Activated CD8-positive, alpha-beta memory T cell treated with anti-CD3 and anti-CD28 coated beads for 36 hours (primary cell): ENCODE measurements around the gene CGB1. TPM values are rescaled to one million over a fixed set of nuclear protein-coding genes. Genes with fewer than 3 reads are reported as not detected.

Source experiments
- CTCF ChIA-PET: fragments of 350-600 bp; sonication (Branson Sonifier 250); formaldehyde crosslinking; loops from one replicate; lab custom pipeline; 2021; ENCODE audit warnings: antibody characterized with exemption; lab: Charles Lee
- POLR2A ChIA-PET: fragments of 350-600 bp; sonication (Branson Sonifier 250); formaldehyde crosslinking; loops from one replicate; lab custom pipeline; 2021; ENCODE audit warnings: antibody characterized with exemption; lab: Charles Lee
- total RNA-seq, 2 experiments: library from RNA; stranded (reverse); gene quantifications; one replicate each; pipeline ENCODE4 v1.2.3, GENCODE V29; 2021

CGB1 gene
- total RNA-seq, 2 experiments from 2014 or later = not detected

DNA sequence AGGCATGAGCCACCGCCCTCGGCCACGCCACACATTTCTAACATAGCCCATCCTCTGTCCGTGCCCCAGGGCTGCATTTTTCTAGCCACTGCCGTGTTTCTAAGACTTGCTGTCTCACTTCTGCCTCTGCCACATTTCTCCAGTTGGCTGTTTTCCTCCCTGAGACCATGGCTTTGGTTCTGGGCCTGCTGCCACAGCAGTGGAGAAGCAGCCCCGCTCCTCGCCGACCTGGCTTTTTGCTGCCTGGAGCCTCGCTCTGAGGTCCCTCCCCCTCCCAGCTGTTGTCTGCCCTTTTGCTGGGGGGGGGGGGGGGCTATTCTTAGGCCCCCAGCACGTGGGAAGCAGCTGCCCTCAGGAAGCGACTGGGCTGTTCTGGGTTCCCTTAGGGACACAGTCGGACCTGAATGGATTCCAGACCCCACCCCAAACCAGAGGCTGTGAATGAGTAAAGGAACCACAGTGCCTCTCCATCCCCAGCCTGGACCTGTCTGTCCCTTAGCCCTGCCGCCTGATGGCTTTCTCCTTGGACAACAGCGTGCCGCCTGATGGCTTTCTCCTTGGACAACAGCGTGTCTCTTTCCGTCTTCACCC is 46.9 kb downstream of the CGB1 start:
- ChIA-PET POLR2A (no interaction called here), CTCF (interaction anchor here (1.6 kb wide), 1 partner anchor 19 kb away, joined by 7 read pairs; no protein-coding TSS in a partner anchor)

DNA sequence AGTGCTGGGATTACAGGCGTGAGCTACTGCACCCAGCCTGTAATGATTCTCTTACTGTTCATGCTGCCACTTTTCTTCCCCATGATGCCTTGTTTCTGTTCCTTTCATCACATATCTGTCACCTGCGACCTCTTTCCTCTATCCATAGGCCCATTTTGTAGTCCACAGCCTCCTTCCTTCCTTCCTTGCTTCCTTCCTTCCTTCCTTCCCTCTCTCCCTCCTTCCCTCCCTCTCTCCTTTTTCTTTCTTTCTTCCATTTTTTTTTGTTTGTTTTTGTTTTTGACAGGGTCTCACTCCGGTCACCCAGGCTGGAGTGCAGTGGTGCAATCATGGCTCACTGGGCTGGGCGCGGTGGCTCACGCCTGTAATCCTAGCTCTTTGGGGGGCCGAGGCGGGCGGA is 47.8 kb downstream of the CGB1 start:
- CTCF ChIA-PET = no interaction called here
- POLR2A ChIA-PET = no interaction called here

DNA sequence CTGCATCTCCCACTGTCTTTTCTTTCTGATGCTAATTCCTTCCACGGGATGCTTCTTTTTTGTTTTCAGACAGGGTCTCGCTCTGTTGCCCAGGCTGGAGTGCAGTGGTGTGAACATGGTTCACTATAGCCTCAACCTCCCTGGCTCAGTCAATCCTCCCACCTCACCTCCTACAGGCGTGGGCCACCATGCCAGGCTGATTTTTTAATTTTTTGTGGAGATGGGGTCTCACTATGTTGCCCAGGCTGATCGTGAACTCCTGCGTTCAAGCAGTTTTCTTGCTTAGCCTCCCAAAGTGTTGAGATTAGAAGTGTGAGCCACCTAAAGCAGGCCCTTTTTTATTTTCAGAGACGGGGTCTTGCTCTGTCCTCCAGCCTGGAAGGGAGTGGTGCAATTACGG is 48.4 kb downstream of the CGB1 start:
- POLR2A ChIA-PET = no interaction called here
- CTCF ChIA-PET = interaction anchor here (1.1 kb wide), 1 partner anchor 10 kb away, joined by 3 read pairs; no protein-coding TSS in a partner anchor

DNA sequence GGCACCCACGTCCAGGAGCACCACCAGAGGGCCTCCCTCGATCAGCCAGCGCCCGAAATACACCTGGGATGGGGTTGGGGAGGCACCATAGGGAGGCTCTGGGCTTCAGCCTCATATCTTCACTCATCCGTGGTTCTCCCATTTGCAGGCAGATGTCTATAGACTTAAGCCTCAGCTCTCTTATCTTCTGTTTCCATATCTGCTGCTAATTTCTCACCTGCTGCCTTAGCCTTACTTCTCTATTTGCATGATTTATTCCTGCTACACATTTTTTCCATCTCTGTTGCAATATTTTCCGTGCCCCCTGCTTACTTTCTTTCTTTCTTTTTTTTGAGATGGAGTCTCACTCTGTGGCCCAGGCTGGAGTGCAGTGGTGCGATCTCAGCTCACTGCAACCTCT is 49.4 kb downstream of the CGB1 start:
- ChIA-PET CTCF (interaction anchor here (0.6 to 1.1 kb wide), 2 partner anchors 10 to 1717 kb away, joined by 3 read pairs; no protein-coding TSS in a partner anchor), POLR2A (no interaction called here)

DNA sequence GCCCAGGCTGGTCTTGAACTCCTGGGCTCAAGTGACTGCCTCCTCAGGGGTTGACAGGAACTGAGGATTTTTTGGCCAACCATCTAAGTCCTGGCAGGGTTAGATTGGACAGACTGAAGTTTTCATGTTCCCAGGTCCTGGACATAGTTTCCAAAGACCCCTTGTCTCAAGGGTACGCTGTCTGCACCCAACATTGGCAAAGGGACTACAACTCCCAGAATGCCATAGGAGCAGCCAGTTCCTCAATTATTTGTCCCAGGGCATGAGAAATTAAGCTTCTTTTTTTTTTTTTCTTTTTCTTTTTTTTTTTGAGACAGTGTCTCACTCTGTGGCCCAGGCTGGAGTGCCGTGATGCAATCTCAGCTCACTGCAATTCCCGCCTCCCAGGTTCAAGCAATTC is 50.5 kb downstream of the CGB1 start:
- POLR2A ChIA-PET = no interaction called here
- CTCF ChIA-PET = no interaction called here

DNA sequence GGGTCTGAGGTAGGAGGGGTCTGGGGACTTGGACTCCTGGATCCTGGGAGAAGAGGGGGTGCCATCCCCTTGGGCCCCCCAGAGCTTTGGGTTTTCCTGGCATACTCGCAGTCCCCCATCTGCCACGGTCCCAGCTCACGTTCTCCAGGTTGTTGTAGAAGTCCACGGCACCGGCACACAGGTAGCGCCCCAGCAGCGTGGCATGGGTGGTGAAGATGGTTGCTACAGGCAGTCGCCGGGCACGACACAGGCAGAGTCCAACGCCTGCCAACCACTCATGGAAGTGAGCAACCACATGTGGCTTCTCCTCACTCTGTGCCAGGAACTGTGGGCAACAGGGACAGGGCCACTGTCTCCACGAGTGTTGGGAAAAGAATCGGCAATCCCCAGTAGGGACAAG is 51.0 kb downstream of the CGB1 start:
- POLR2A ChIA-PET = no interaction called here
- CTCF ChIA-PET = no interaction called here

Other genes starting within 250 kb of the CGB1 start
- 10 to 100 TPM; 71.5 to 73.1 TPM for gene BCAT2, start 225.9 kb downstream of the CGB1 start, total RNA-seq
- gene HSD17B14, start 200.4 kb downstream of the CGB1 start, total RNA-seq = under 1 TPM; 0.27 to 0.44 TPM
- 1 to 10 TPM; 4.8 to 5.5 TPM for gene PLEKHA4, start 168.3 kb downstream of the CGB1 start, total RNA-seq
- 10 to 100 TPM; 31.4 to 31.9 TPM for gene PPP1R15A, start 164.5 kb downstream of the CGB1 start, total RNA-seq
- not detected for gene TULP2, start 138.2 kb downstream of the CGB1 start, total RNA-seq
- 10 to 100 TPM; 89.2 to 89.5 TPM for gene NUCB1, start 136.6 kb downstream of the CGB1 start, total RNA-seq
- gene DHDH, start 103.2 kb downstream of the CGB1 start, total RNA-seq = under 1 TPM; 0.32 to 0.67 TPM
- 100 to 1,000 TPM; 272 to 279 TPM for gene BAX, start 82.0 kb downstream of the CGB1 start, total RNA-seq
- 1,000 to 10,000 TPM; 1,469 to 1,496 TPM for gene FTL, start 71.6 kb downstream of the CGB1 start, total RNA-seq
- 10 to 100 TPM; 50.8 to 54.7 TPM for gene GYS1, start 43.6 kb downstream of the CGB1 start, total RNA-seq
- 100 to 1,000 TPM; 173 to 175 TPM for gene RUVBL2, start 43.0 kb downstream of the CGB1 start, total RNA-seq
- gene LHB, start 19.8 kb downstream of the CGB1 start, total RNA-seq = not detected
- gene CGB3, start 12.6 kb downstream of the CGB1 start, total RNA-seq = not detected
- gene CGB2, start 5.0 kb downstream of the CGB1 start, total RNA-seq = not detected
- gene CGB5, start 7.0 kb upstream of the CGB1 start, total RNA-seq = not detected
- gene CGB8, start 12.2 kb upstream of the CGB1 start, total RNA-seq = not detected
- not detected for gene CGB7, start 20.9 kb upstream of the CGB1 start, total RNA-seq
- gene NTF4, start 27.9 kb upstream of the CGB1 start, total RNA-seq = not detected
- not detected for gene KCNA7, start 35.8 kb upstream of the CGB1 start, total RNA-seq
- gene SNRNP70, start 48.6 kb upstream of the CGB1 start, total RNA-seq = 100 to 1,000 TPM; 201 TPM
- gene LIN7B, start 77.5 kb upstream of the CGB1 start, total RNA-seq = 1 to 10 TPM; 4.7 to 4.9 TPM
- 1 to 10 TPM; 1.0 to 1.4 TPM for gene C19orf73, start 82.2 kb upstream of the CGB1 start, total RNA-seq
- 1 to 10 TPM; 3.9 to 4.7 TPM for gene PPFIA3, start 82.6 kb upstream of the CGB1 start, total RNA-seq
- gene HRC, start 118.5 kb upstream of the CGB1 start, total RNA-seq = not detected
- gene TRPM4, start 120.9 kb upstream of the CGB1 start, total RNA-seq = under 1 TPM in 1 of 2 experiments, not detected in 1; 0.13 TPM